Trophoblast cell (in vitro differentiated cells and primary cell): ENCODE data around the gene LURAP1L.

ENCODE experiments used
- DNase-seq, 2 donors: peaks; one replicate each; pipeline ENCODE4 v3.0.0-alpha.2; 2016
- H2AFZ ChIP-seq: 2 replicates; pipeline ENCODE4 v1.6.1; 2013; ENCODE audit warnings: low read length, moderate library complexity, mild to moderate bottlenecking; ENCODE audit not compliant: insufficient read depth, poor library complexity
- H2AK5ac ChIP-seq: 2 replicates; pipeline ENCODE4 v1.6.1; 2013; ENCODE audit warnings: mild to moderate bottlenecking, low read length
- H2BK120ac ChIP-seq: 2 replicates; pipeline ENCODE4 v1.6.1; 2013; ENCODE audit warnings: low read length, mild to moderate bottlenecking, moderate library complexity; ENCODE audit not compliant: insufficient read depth, poor library complexity
- H2BK12ac ChIP-seq: 2 replicates; pipeline ENCODE4 v1.6.1; 2013; ENCODE audit warnings: mild to moderate bottlenecking, low read length, moderate library complexity
- H2BK5ac ChIP-seq: 2 replicates; pipeline ENCODE4 v1.6.1; 2013; ENCODE audit warnings: low read length, low read depth, moderate library complexity, mild to moderate bottlenecking; ENCODE audit not compliant: poor library complexity
- H3K14ac ChIP-seq: 2 replicates; pipeline ENCODE4 v1.6.1; 2013; ENCODE audit warnings: mild to moderate bottlenecking, low read length
- H3K18ac ChIP-seq: 2 replicates; pipeline ENCODE4 v1.6.1; 2013; ENCODE audit warnings: mild to moderate bottlenecking, low read length
- H3K23ac ChIP-seq: 2 replicates; pipeline ENCODE4 v1.6.1; 2013; ENCODE audit warnings: low read length
- H3K27ac ChIP-seq: 2 replicates; pipeline ENCODE4 v1.5.1; 2013; ENCODE audit warnings: low read depth, mild to moderate bottlenecking, inconsistent platforms, low read length, moderate library complexity
- H3K27me3 ChIP-seq: 2 replicates; pipeline ENCODE4 v1.6.1; 2013; ENCODE audit warnings: inconsistent platforms, mild to moderate bottlenecking, low read length, moderate library complexity; ENCODE audit not compliant: insufficient read depth
- H3K36me3 ChIP-seq, 2 experiments: 1 replicate in 1 of 2; 2 replicates in 1 of 2; pipeline ENCODE4 v1.6.1; 2013; ENCODE audit warnings: low read length in 2 of 2, mild to moderate bottlenecking in 2 of 2, moderate library complexity in 1 of 2; ENCODE audit not compliant: insufficient read depth in 2 of 2, control insufficient read depth in 1 of 2
- H3K4ac ChIP-seq: 2 replicates; pipeline ENCODE4 v1.6.1; 2013; ENCODE audit warnings: low read depth, mild to moderate bottlenecking, low read length, moderate library complexity
- H3K4me1 ChIP-seq, 2 experiments: 1 replicate in 1 of 2; 2 replicates in 1 of 2; pipeline ENCODE4 v1.6.1; 2013; ENCODE audit warnings: low read length in 2 of 2, mild to moderate bottlenecking in 2 of 2, moderate library complexity in 1 of 2; ENCODE audit not compliant: insufficient read depth in 2 of 2, control insufficient read depth in 1 of 2
- H3K4me2 ChIP-seq: 2 replicates; pipeline ENCODE4 v1.6.1; 2013; ENCODE audit warnings: inconsistent platforms, mild to moderate bottlenecking, low read length, moderate library complexity
- H3K4me3 ChIP-seq: 2 replicates; pipeline ENCODE4 v1.5.1; 2013; ENCODE audit warnings: mild to moderate bottlenecking, low read depth, low read length, inconsistent platforms
- H3K79me1 ChIP-seq: one replicate; pipeline ENCODE4 v1.6.1; 2013; ENCODE audit warnings: low read length
- H3K79me2 ChIP-seq: 2 replicates; pipeline ENCODE4 v1.6.1; 2013; ENCODE audit warnings: low read length, mild to moderate bottlenecking; ENCODE audit not compliant: control insufficient read depth, insufficient read depth, poor library complexity
- H3K9ac ChIP-seq: 2 replicates; pipeline ENCODE4 v1.6.1; 2013; ENCODE audit warnings: mild to moderate bottlenecking, low read length
- H3K9me3 ChIP-seq: 2 replicates; pipeline ENCODE4 v1.6.1; 2013; ENCODE audit warnings: low read depth, mild to moderate bottlenecking, control low read depth, inconsistent platforms, low read length; ENCODE audit not compliant: insufficient read depth
- H4K12ac ChIP-seq: 2 replicates; pipeline ENCODE4 v1.6.1; 2013; ENCODE audit warnings: low read depth, mild to moderate bottlenecking, low read length, moderate library complexity
- H4K8ac ChIP-seq: 2 replicates; pipeline ENCODE4 v1.6.1; 2013; ENCODE audit warnings: low read depth, mild to moderate bottlenecking, low read length, moderate library complexity
- H4K91ac ChIP-seq: one replicate; pipeline ENCODE4 v1.6.1; 2013; ENCODE audit warnings: low read depth, mild to moderate bottlenecking, low read length, moderate library complexity
- WGBS: extraction: QIAGEN DNeasy Blood & Tissue Kit; methylation state at CpG from one replicate; pipeline ENCODE4 v1.1.7; 2013; ENCODE audit warnings: missing lambda C conversion rate; ENCODE audit not compliant: insufficient read length, insufficient coverage; ENCODE audit errors: extremely low coverage; 5-methylcytosine and 5-hydroxymethylcytosine counted together

Gene LURAP1L

DNA sequence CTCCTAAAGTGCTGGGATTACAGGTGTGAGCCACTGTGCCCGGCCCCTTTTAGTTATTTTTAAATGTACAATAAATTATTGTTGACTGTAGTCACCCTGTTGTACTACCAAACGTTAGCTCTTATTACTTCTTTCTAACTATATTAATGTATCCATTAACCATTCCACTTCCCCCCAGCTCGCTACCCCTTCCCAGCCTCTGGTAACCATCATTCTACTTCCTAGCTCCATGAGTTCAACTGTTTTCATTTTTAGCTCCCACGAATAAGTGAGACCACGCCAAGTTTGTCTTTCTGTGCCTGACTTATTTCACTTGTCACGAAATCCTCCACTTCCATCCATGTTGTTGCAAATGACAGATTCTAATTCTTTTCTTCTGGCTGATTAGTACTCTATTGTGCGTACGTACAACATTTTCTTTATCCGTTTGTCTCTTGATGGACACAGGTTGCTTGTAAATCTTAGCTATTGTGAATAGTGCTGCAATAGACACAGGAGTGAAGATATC is 6.5 kb downstream of the LURAP1L start:
- peaks cover 10 to 16% of the 10 kb centered on the region in 2 experiments for H3K4me1 ChIP-seq
- no peak overlapping the region for H3K4ac ChIP-seq
- no peak overlapping the region for H3K27ac ChIP-seq
- H2AFZ ChIP-seq: no peak overlapping the region
- H4K8ac ChIP-seq: no peak overlapping the region
- H4K91ac ChIP-seq: no peak overlapping the region
- no peak overlapping the region for H3K4me2 ChIP-seq
- H3K27me3 ChIP-seq: no peaks in the 10 kb centered on the region
- peaks cover 2% of the 10 kb centered on the region for H3K79me2 ChIP-seq
- H3K23ac ChIP-seq: no peak overlapping the region
- H3K9ac ChIP-seq: no peak overlapping the region
- H3K36me3 ChIP-seq: no peaks in the 10 kb centered on the region
- H3K9me3 ChIP-seq: no peaks in the 10 kb centered on the region
- H2AK5ac ChIP-seq: no peak overlapping the region
- no peak overlapping the region for H3K14ac ChIP-seq
- H4K12ac ChIP-seq: no peak overlapping the region
- no peak for DNase-seq
- no peak overlapping the region for H3K18ac ChIP-seq
- H3K4me3 ChIP-seq: no peak overlapping the region
- peaks cover 13% of the 10 kb centered on the region for H3K79me1 ChIP-seq
- WGBS: no CpG with 5 or more reads among the region's 9 CpGs
- H2BK5ac ChIP-seq: no peak overlapping the region
- peak overlapping the region; percentile 11 for H2BK120ac ChIP-seq
- no peak overlapping the region for H2BK12ac ChIP-seq

DNA sequence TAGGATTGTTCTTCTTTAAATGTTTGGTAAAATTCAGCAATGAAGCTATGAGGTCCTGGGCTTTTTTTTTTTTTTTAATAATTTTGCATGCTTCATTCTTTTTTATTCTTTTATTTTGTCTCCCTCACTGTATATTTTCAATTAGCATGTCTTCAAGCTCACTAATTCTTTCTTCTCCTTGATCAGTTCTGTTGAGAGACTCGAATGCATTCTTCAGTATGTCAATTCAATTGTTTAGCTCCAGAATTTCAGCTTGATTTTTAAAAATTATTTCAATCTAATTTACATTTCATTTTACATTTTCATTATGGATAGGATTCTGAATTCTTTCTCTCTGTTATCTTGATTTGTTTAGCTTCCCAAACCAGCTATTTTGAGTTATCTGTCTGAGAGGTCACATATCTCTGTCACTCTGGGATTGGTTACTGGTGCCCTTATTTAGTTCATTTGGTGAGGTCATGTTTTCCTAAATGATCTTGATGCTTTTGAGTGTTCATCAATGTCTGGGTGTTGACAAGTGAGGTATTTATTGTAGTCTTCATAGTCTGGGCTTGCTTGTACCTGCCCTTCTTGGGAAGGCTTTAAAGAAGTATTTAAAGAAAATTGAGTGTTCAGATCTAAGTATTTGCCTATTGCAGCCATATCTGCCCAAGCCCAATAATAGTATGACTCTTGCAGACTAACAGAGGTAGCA is 9.1 kb downstream of the LURAP1L start:
- Histone ChIP-seq H3K27ac (peak overlapping the region; percentile 98), H2BK120ac (peak overlapping the region; percentile 77), H2AK5ac (peak overlapping the region; percentile 7), H2BK12ac (no peak overlapping the region), H3K36me3 (no peaks in the 10 kb centered on the region), H3K4ac (peak overlapping the region; percentile 49), H3K27me3 (no peaks in the 10 kb centered on the region), H3K4me2 (no peak overlapping the region), H3K14ac (peak overlapping the region; percentile 66), H3K4me3 (no peak overlapping the region), H2BK5ac (peak overlapping the region; percentile 86), H3K18ac (no peak overlapping the region), H2AFZ (no peak overlapping the region), H3K23ac (no peak overlapping the region), H4K12ac (no peak overlapping the region), H3K9me3 (no peaks in the 10 kb centered on the region), H4K8ac (peak overlapping the region; percentile 33), H3K79me1 (peaks cover 13% of the 10 kb centered on the region), H4K91ac (no peak overlapping the region), H3K4me1 (peaks cover 10 to 16% of the 10 kb centered on the region in 2 experiments), H3K79me2 (peaks cover 2% of the 10 kb centered on the region), H3K9ac (no peak overlapping the region)
- peak in 1 of 2 donors; percentile 77 for DNase-seq
- no CpG with 5 or more reads among the region's 1 CpG for WGBS

DNA sequence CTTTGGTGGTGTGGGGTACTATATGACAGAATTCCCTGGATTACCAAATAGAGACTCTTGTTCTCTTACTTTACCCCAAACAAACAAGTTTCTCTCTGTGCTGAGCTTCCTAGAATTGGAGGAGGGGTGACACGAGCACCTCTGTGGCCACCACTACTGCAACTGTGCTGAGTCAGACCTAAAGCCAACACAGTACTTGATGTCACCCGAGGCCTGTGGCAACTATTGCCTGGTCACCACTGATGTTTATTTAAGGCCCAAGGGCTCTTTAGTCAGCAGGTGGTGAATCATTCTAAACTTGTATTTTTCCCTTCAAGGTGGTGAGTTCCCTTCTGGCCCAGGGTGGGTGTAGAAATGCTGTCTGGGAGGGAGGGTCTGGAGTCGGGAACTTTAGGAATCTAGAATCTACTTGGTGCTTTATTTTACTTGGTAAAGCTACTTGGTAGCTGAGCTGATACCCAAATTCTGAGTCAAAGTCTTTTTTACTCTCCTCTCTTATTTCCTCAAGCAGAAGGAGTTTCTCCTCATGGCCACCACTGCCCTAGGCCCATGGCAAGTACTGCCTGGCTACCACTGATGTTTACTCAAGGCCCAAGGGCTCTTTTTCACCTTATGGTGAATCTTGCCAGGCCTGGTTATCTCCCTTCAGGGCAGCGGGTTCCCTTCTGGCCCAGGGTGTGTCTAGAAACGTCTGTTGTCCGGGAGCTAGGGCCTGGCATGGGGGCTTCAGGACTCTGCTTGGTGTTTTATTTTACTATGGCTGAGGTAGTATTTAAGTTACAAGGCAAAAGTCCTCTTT is 9.8 kb downstream of the LURAP1L start:
- H3K4me1 ChIP-seq: peaks cover 10 to 16% of the 10 kb centered on the region in 2 experiments

DNA sequence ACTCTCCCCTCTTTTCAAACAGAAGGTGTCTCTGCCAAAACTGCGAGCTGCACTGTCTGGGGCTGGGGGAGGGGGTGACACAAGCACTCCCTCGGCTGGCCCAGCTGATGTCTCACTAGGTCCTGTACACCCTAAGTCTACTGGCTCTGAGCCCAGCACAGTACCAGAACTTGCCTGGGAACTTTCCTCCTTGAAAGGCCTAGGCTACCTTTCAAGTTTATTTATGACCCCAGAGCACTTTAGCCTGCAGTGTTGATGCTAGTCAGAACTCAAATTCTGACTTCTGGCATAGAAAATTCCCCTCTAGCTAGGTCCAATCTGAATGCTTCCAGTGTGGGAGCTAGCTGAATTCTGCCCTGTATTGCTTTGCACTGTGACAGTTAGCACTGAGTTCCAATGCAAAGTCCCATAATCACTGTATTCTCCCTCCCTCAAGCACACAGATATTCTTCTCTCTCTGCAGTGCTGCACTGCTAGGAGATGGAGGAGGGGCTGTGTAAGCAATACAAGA is 10.5 kb downstream of the LURAP1L start:
- H3K23ac ChIP-seq: no peak overlapping the region
- peak overlapping the region; percentile 88 for H2AFZ ChIP-seq
- no peak overlapping the region for H3K4me3 ChIP-seq
- peaks cover 10 to 16% of the 10 kb centered on the region in 2 experiments for H3K4me1 ChIP-seq
- H3K18ac ChIP-seq: peak overlapping the region; percentile 94
- peak overlapping the region; percentile 88 for H4K8ac ChIP-seq
- H3K14ac ChIP-seq: peak overlapping the region; percentile 92
- peak overlapping the region; percentile 96 for H4K91ac ChIP-seq
- H3K27ac ChIP-seq: peak overlapping the region; percentile 98
- H3K4me2 ChIP-seq: peak overlapping the region; percentile 32
- H3K27me3 ChIP-seq: no peaks in the 10 kb centered on the region
- DNase-seq: peak in 1 of 2 donors; percentile 21
- H3K9me3 ChIP-seq: no peaks in the 10 kb centered on the region
- peaks cover 2% of the 10 kb centered on the region for H3K79me2 ChIP-seq
- no peaks in the 10 kb centered on the region for H3K36me3 ChIP-seq
- peak overlapping the region; percentile 88 for H2BK12ac ChIP-seq
- H3K79me1 ChIP-seq: peaks cover 13% of the 10 kb centered on the region
- H2BK120ac ChIP-seq: peak overlapping the region; percentile 95
- H3K9ac ChIP-seq: no peak overlapping the region
- peak overlapping the region; percentile 94 for H2BK5ac ChIP-seq
- H3K4ac ChIP-seq: peak overlapping the region; percentile 69
- WGBS: no CpG with 5 or more reads among the region's 2 CpGs
- H2AK5ac ChIP-seq: no peak overlapping the region
- H4K12ac ChIP-seq: peak overlapping the region; percentile 82

More for the DNA sequence above, 9.8 kb downstream of the LURAP1L start:
- Histone ChIP-seq H2BK5ac (peak overlapping the region; percentile 94), H4K91ac (peak overlapping the region; percentile 96), H2BK12ac (peak overlapping the region; percentile 88), H3K4me3 (no peak overlapping the region), H3K9ac (no peak overlapping the region), H3K36me3 (no peaks in the 10 kb centered on the region), H3K79me1 (peaks cover 13% of the 10 kb centered on the region), H4K12ac (peak overlapping the region; percentile 82), H3K4ac (peak overlapping the region; percentile 69), H4K8ac (peak overlapping the region; percentile 88), H3K27ac (peak overlapping the region; percentile 98), H3K27me3 (no peaks in the 10 kb centered on the region), H2BK120ac (peak overlapping the region; percentile 95), H2AK5ac (peak overlapping the region; percentile 81), H3K14ac (peak overlapping the region; percentile 92), H3K23ac (no peak overlapping the region), H3K9me3 (no peaks in the 10 kb centered on the region), H3K4me2 (peak overlapping the region; percentile 5), H3K79me2 (peaks cover 2% of the 10 kb centered on the region), H2AFZ (peak overlapping the region; percentile 88), H3K18ac (peak overlapping the region; percentile 89)
- DNase-seq: peak; percentile 91 to 94
- WGBS: no CpG with 5 or more reads among the region's 6 CpGs
